HepG2 (cell line): ENCODE data around the gene PCNX4. TPM values are rescaled to one million over a fixed set of nuclear protein-coding genes. Genes with fewer than 3 reads are reported as not detected.

ENCODE experiments used
- ATAC-seq: fragments of 200-7000 bp; cut with Tn5 transposase; 3 replicates; pipeline ENCODE4 v1.9.1; 2020; ENCODE audit warnings: mild to moderate bottlenecking, moderate library complexity
- BruUV-seq: library from RNA; stranded (reverse); fragments of 400-500 nt; replicated peaks from 2 replicates; lab custom pipeline; 2021; lab: Mats Ljungman, UMichigan
- CTCF ChIA-PET: fragments of 300-600 bp; formaldehyde crosslinking; extraction: SDS; loops from one replicate; lab custom pipeline; 2021; ENCODE audit warnings: low total read pairs, inconsistent platforms, low intra/inter-chr PET ratio; lab: Yijun Ruan, JAX
- POLR2A ChIA-PET: fragments of 350-600 bp; sonication (Branson Sonifier 250); formaldehyde crosslinking; loops from one replicate; lab custom pipeline; 2020; ENCODE audit warnings: antibody characterized with exemption, inconsistent platforms; lab: Yijun Ruan, JAX
- DNase-seq: peaks from one replicate; pipeline ENCODE4 v3.0.0-alpha.2; 2015; ENCODE audit warnings: low spot score
- FAIRE-seq: peaks from 3 replicates; lab custom pipeline; 2011; peaks lifted over from hg19 to GRCh38; lab: Jason Lieb, UNC
- H2AFZ ChIP-seq: one replicate; pipeline ENCODE4 v1.6.1; 2011; ENCODE audit warnings: low read length, inconsistent platforms
- H3K27ac ChIP-seq: fragments of 300-600 bp; 3 replicates; pipeline ENCODE4 v1.8.0; 2011; ENCODE audit warnings: mixed run types, mild to moderate bottlenecking, mixed read lengths, low read length, inconsistent platforms; ENCODE audit not compliant: insufficient read depth; ENCODE audit errors: extremely low read length
- H3K27me3 ChIP-seq, 2 experiments: fragments of 200-600 bp in 1 of 2; 2 replicates in 1 of 2; 3 replicates in 1 of 2; pipeline versions ENCODE4 v1.6.0 to v1.8.0; 2011; ENCODE audit warnings: low read length in 2 of 2, mild to moderate bottlenecking in 2 of 2, moderate library complexity in 2 of 2, inconsistent platforms in 1 of 2; ENCODE audit not compliant: insufficient read depth in 2 of 2, control insufficient read depth in 1 of 2
- H3K36me3 ChIP-seq, 2 experiments: fragments of 200-600 bp in 1 of 2; replicated peaks in 1 of 2; 2 replicates in 1 of 2; 3 replicates in 1 of 2; pipeline versions ENCODE4 v1.5.1 to v1.8.0; 2011; ENCODE audit warnings: low read length in 2 of 2, inconsistent platforms in 1 of 2; ENCODE audit not compliant: insufficient read depth in 2 of 2, control insufficient read depth in 1 of 2
- H3K4me1 ChIP-seq: 2 replicates; pipeline ENCODE4 v1.5.1; 2012; ENCODE audit warnings: low read length, inconsistent platforms; ENCODE audit not compliant: insufficient read depth
- H3K4me2 ChIP-seq: 2 replicates; pipeline ENCODE4 v1.6.0; 2011; ENCODE audit warnings: low read depth, low read length, inconsistent platforms
- H3K4me3 ChIP-seq, 3 experiments: fragments of 200-600 bp in 1 of 3; sonication (generic), shearing (Covaris generic) in 1 of 3; replicated peaks in 1 of 3; 2 replicates each; pipeline ENCODE4 v1.5.1; 2011 to 2016; ENCODE audit warnings: low read length in 3 of 3, inconsistent platforms in 2 of 3, low read depth in 2 of 3, mild to moderate bottlenecking in 2 of 3, control low read depth in 1 of 3, mixed read lengths in 1 of 3; ENCODE audit not compliant: insufficient read depth in 1 of 3
- H3K79me2 ChIP-seq: one replicate; pipeline ENCODE4 v1.6.1; 2011; ENCODE audit warnings: low read length, inconsistent platforms; ENCODE audit not compliant: insufficient read depth
- H3K9ac ChIP-seq: 2 replicates; pipeline ENCODE4 v1.6.0; 2011; ENCODE audit warnings: mild to moderate bottlenecking, low read depth, low read length, inconsistent platforms; ENCODE audit not compliant: insufficient read depth
- H3K9me3 ChIP-seq: 2 replicates; pipeline ENCODE4 v1.5.1; 2012; ENCODE audit warnings: mild to moderate bottlenecking, low read length
- H4K20me1 ChIP-seq: 2 replicates; pipeline ENCODE4 v1.6.0; 2011; ENCODE audit warnings: inconsistent platforms, mild to moderate bottlenecking, low read length, moderate library complexity; ENCODE audit not compliant: insufficient read depth
- CTCF ChIP-seq: sonication (generic); formaldehyde crosslinking; IDR thresholded peaks from 2 replicates; pipeline ENCODE4 v1.5.0; 2020; ENCODE audit warnings: mild to moderate bottlenecking, missing genetic modification reagents, moderate library complexity
- HES4 ChIP-seq: sonication (generic); formaldehyde crosslinking; IDR thresholded peaks from 2 replicates; pipeline ENCODE4 v1.9.0; 2021; ENCODE audit warnings: mild to moderate bottlenecking, missing genetic modification reagents, borderline replicate concordance
- IRX3 ChIP-seq: sonication (generic); formaldehyde crosslinking; IDR thresholded peaks from 2 replicates; pipeline ENCODE4 v1.8.1; 2023; ENCODE audit warnings: mild to moderate bottlenecking, low read depth, missing genetic modification reagents, borderline replicate concordance
- NFIC ChIP-seq: IDR thresholded peaks from 2 replicates; pipeline ENCODE4 v1.6.1; 2012; ENCODE audit warnings: mild to moderate bottlenecking, low read length, inconsistent platforms
- NR2F1 ChIP-seq, 2 experiments: fragments of 450-650 bp in 1 of 2; formaldehyde crosslinking in 1 of 2; IDR thresholded peaks; 2 replicates each; pipeline versions ENCODE4 v1.5.0 to v1.6.1; 2016 to 2020; ENCODE audit warnings: mild to moderate bottlenecking in 1 of 2, missing compliant biosample characterization in 1 of 2, missing genetic modification reagents in 1 of 2, moderate library complexity in 1 of 2
- PITX1 ChIP-seq: sonication (generic); formaldehyde crosslinking; IDR thresholded peaks from 2 replicates; pipeline ENCODE4 v1.5.1; 2020; ENCODE audit warnings: mild to moderate bottlenecking, missing genetic modification reagents
- PTBP1 ChIP-seq: fragments of 200-400 bp; formaldehyde crosslinking; IDR thresholded peaks from 2 replicates; pipeline ENCODE4 v1.6.1; 2018; ENCODE audit warnings: low read length, low read depth; ENCODE audit not compliant: poor library complexity, severe bottlenecking
- RELA ChIP-seq: sonication (generic); formaldehyde crosslinking; IDR thresholded peaks from 2 replicates; pipeline ENCODE4 v1.4.0; 2020; ENCODE audit warnings: missing genetic modification reagents
- TMF1 ChIP-seq: sonication (generic); formaldehyde crosslinking; IDR thresholded peaks from 2 replicates; pipeline ENCODE4 v1.8.1; 2022; ENCODE audit warnings: low read depth, missing genetic modification reagents
- ZNF207 ChIP-seq: fragments of 450-650 bp; IDR thresholded peaks from 2 replicates; pipeline ENCODE4 v1.6.1; 2016; ENCODE audit warnings: antibody characterized with exemption, borderline replicate concordance
- ZNF570 ChIP-seq: sonication (generic); formaldehyde crosslinking; IDR thresholded peaks from 2 replicates; pipeline ENCODE4 v1.4.0; 2020; ENCODE audit warnings: mild to moderate bottlenecking, missing genetic modification reagents, borderline replicate concordance
- ZNF772 ChIP-seq: sonication (generic); formaldehyde crosslinking; IDR thresholded peaks from 2 replicates; pipeline ENCODE4 v1.5.0; 2020; ENCODE audit warnings: mild to moderate bottlenecking, missing genetic modification reagents
- whole genome bisulfite sequencing: methylation state at CpG from one replicate; pipeline ENCODE4 v1.1.6; 2017; ENCODE audit warnings: low lambda C conversion rate; 5-methylcytosine and 5-hydroxymethylcytosine counted together
- in situ Hi-C: cut with HindIII; loops from 2 replicates; pipeline ENCODE4 v1.10.0; 2017; ENCODE audit warnings: low pct_unique_long_range_greater_than_20kb; ENCODE audit not compliant: extremely low pct_ligation_motif_present
- intact Hi-C: fragments of 100-400 bp; cut with micrococcal nuclease; formaldehyde crosslinking; loops from one replicate; pipeline ENCODE4 v1.10.0; 2022; ENCODE audit not compliant: unreplicated experiment
- polyA plus RNA-seq, 8 experiments: library from polyadenylated mRNA; depleted of rRNA in 3 of 8; stranded (reverse) in 7 of 8; unstranded in 1 of 8; fragments of >200 nt; fragmentation: Illumina TruSeq in 4 of 8; extraction: Trizol in 4 of 8; gene quantifications; 2 replicates each; pipeline versions ENCODE4 v1.2.1 to v1.2.3, GENCODE V29; 2011 to 2016; ENCODE audit warnings: low read depth in 4 of 8, missing spikeins in 1 of 8, mixed read lengths in 1 of 8; ENCODE audit not compliant: insufficient read depth in 1 of 8
- total RNA-seq, 5 experiments: library from RNA; depleted of rRNA; stranded (reverse); fragments of >200 nt; fragmentation: Illumina TruSeq; extraction: Trizol; gene quantifications; 2 replicates each; pipeline ENCODE4 v1.2.3, GENCODE V29; 2016; ENCODE audit warnings: low read depth in 1 of 5
- TF ChIP-seq, protein P1 (sequence below): sonication (generic); formaldehyde crosslinking; IDR thresholded peaks from 2 replicates; pipeline ENCODE4 v1.5.1; 2020; ENCODE audit warnings: missing genetic modification reagents, mild to moderate bottlenecking, borderline replicate concordance
- TF ChIP-seq, protein P2 (sequence below): sonication (generic); formaldehyde crosslinking; IDR thresholded peaks from 2 replicates; pipeline ENCODE4 v1.4.0; 2020; ENCODE audit warnings: missing genetic modification reagents

PCNX4 gene
- total and polyA plus RNA-seq, 2 of the 13 experiments (the other 11 are each of a cell fraction or from before 2014, with no cell fraction given), result 28.6 to 43.0 TPM

DNA sequence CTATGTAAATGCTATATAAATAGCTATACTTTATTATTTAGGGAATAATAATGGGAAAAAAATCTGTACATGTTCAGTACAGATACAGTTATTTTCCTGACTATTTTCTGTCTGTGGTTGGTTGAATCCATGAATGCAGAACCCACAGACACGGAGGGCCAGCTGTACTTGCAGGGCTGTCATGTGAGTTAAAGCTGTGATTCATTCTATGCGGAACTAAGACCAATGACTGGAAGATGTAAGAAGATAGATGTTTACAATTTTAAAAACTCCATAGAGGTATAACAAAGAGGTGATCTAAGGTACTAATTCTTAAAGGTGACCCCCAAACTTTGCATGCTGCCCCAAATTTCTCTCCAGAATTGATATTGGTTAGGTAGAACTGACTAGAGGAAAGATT is 14.6 kb downstream of the PCNX4 start:
- no peak for DNase-seq
- Histone ChIP-seq H3K9me3 (no peaks in the 10 kb centered on the region), H3K4me3 (no peak overlapping the region), H2AFZ (no peak overlapping the region), H3K4me2 (no peak overlapping the region), H3K27me3 (no peaks in the 10 kb centered on the region), H3K9ac (no peak overlapping the region), H3K4me1 (no peaks in the 10 kb centered on the region), H3K36me3 (peaks cover 8 to 23% of the 10 kb centered on the region in 2 experiments; a peak in 4 of 5 replicates), H4K20me1 (peaks cover 3% of the 10 kb centered on the region; the same call in 1 of the 2 replicates), H3K27ac (no peak overlapping the region), H3K79me2 (peaks cover 51% of the 10 kb centered on the region)
- intact Hi-C loops, result no loop called here
- TF ChIP-seq IRX3, result no peak
- no TSS peak for BruUV-seq
- no peak for ATAC-seq
- in situ Hi-C loops, result no loop called here
- no peak for FAIRE-seq
- CTCF ChIA-PET, result no interaction called here
- 95% methylated on average over 2 of the region's 2 CpGs for WGBS
- POLR2A ChIA-PET, result interaction anchor here (1.2 kb wide), 1 partner anchor 14 kb away, joined by 3 read pairs; the partner anchor contains the start of gene PCNX4

- 100% methylated on average over 4 of the region's 4 CpGs for WGBS
Observed at GRCh38 chr14:60107477-60107876, 15.8 kb downstream of the PCNX4 start.

More at GRCh38 chr14:60107477-60107876, 15.8 kb downstream of the PCNX4 start:
- no peak overlapping the region for H3K9ac ChIP-seq
- no peak for DNase-seq
- H3K27ac ChIP-seq, result no peak overlapping the region
- H4K20me1 ChIP-seq, result peaks cover under 1% of the 10 kb centered on the region; the same call in 1 of the 2 replicates
- no peak overlapping the region for H3K4me2 ChIP-seq
- H3K27me3 ChIP-seq, result no peaks in the 10 kb centered on the region
- TF ChIP-seq RELA (no peak), CTCF (no peak), NR2F1 (CRISPR knock-in tag; IDR thresholded peaks at IDR 0.05) (no peak), PITX1 (no peak), HES4 (CRISPR knock-in tag) (no peak), NFIC (no peak), ZNF772 (CRISPR knock-in tag) (no peak), ZNF207 (no peak), ZNF570 (CRISPR knock-in tag) (no peak), TMF1 (CRISPR knock-in tag) (no peak), PTBP1 (no peak)
- TF ChIP-seq, protein P1, sequence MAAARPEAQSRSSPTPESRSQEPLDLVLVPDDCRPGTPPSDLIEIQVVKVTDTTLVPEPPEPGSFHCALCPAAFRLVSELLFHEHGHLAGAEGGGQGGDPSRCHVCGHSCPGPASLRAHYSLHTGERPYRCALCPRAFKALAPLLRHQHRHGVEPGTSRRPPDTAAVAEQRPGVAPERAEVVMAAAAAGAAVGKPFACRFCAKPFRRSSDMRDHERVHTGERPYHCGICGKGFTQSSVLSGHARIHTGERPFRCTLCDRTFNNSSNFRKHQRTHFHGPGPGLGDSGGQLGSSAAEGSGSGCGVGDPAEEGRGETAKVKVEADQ (CRISPR knock-in tag), result no peak
- TF ChIP-seq, protein P2, sequence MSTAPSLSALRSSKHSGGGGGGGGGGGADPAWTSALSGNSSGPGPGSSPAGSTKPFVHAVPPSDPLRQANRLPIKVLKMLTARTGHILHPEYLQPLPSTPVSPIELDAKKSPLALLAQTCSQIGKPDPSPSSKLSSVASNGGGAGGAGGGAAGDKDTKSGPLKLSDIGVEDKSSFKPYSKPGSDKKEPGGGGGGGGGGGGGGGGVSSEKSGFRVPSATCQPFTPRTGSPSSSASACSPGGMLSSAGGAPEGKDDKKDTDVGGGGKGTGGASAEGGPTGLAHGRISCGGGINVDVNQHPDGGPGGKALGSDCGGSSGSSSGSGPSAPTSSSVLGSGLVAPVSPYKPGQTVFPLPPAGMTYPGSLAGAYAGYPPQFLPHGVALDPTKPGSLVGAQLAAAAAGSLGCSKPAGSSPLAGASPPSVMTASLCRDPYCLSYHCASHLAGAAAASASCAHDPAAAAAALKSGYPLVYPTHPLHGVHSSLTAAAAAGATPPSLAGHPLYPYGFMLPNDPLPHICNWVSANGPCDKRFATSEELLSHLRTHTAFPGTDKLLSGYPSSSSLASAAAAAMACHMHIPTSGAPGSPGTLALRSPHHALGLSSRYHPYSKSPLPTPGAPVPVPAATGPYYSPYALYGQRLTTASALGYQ (CRISPR knock-in tag), result no peak
- TF ChIP-seq, all 625 proteins: peak for 0
- no peaks in the 10 kb centered on the region for H3K9me3 ChIP-seq
- H3K36me3 ChIP-seq, result peaks cover 8 to 23% of the 10 kb centered on the region in 2 experiments; a peak in 4 of 5 replicates
- in situ Hi-C loops (no loop called here), intact Hi-C loops (no loop called here)
- H3K4me1 ChIP-seq, result no peaks in the 10 kb centered on the region
- CTCF ChIA-PET, result no interaction called here
- no peak overlapping the region for H2AFZ ChIP-seq
- no peak for ATAC-seq
- H3K4me3 ChIP-seq, result no peak overlapping the region
- BruUV-seq, result no TSS peak
- POLR2A ChIA-PET, result no interaction called here
- peaks cover 43% of the 10 kb centered on the region for H3K79me2 ChIP-seq
- FAIRE-seq, result no peak
